H1 (cell line): ENCODE results near the gene CWC27. TPM values are rescaled to one million over a fixed set of nuclear protein-coding genes. Genes with fewer than 3 reads are reported as not detected.

Experiments used
- BRCA1 ChIP-seq: IDR thresholded peaks from 2 replicates; pipeline ENCODE4 v1.6.1; 2012; ENCODE audit warnings: low read depth, low read length, improper control_type of control experiment
- CHD1 ChIP-seq: IDR thresholded peaks from 2 replicates; pipeline ENCODE4 v1.6.1; 2012; ENCODE audit warnings: low read depth, low read length, improper control_type of control experiment
- GTF2F1 ChIP-seq: IDR thresholded peaks from 2 replicates; pipeline ENCODE4 v1.6.1; 2012; ENCODE audit warnings: low read depth, low read length, improper control_type of control experiment, borderline replicate concordance
- JUND ChIP-seq: IDR thresholded peaks from 2 replicates; pipeline ENCODE4 v1.6.1; 2011; ENCODE audit warnings: mild to moderate bottlenecking, improper control_type of control experiment, low read length
- KDM4A ChIP-seq: IDR thresholded peaks from one replicate; pipeline ENCODE4 v1.7.1; 2012; ENCODE audit warnings: low read depth, mild to moderate bottlenecking, moderate library complexity, low read length, inconsistent platforms; ENCODE audit not compliant: severe bottlenecking
- NRF1 ChIP-seq: IDR thresholded peaks from 2 replicates; pipeline ENCODE4 v1.6.1; 2011; ENCODE audit warnings: mild to moderate bottlenecking, low read depth, low read length, improper control_type of control experiment
- RFX5 ChIP-seq: IDR thresholded peaks from 2 replicates; pipeline ENCODE4 v1.6.1; 2011; ENCODE audit warnings: low read depth, low read length, improper control_type of control experiment, borderline replicate concordance
- RXRA ChIP-seq: IDR thresholded peaks from 2 replicates; pipeline ENCODE4 v1.6.1; 2011; ENCODE audit warnings: low read depth, mild to moderate bottlenecking, low read length, moderate library complexity; ENCODE audit not compliant: insufficient read depth
- USF2 ChIP-seq: IDR thresholded peaks from 2 replicates; pipeline ENCODE4 v1.6.1; 2011; ENCODE audit warnings: low read length, improper control_type of control experiment
- YY1 ChIP-seq: IDR thresholded peaks from 2 replicates; pipeline ENCODE4 v1.6.1; 2011; ENCODE audit warnings: low read depth, mild to moderate bottlenecking, low read length
- polyA plus RNA-seq, 7 experiments: library from polyadenylated mRNA; depleted of rRNA in 3 of 7; stranded (reverse) in 5 of 7; unstranded in 2 of 7; fragments of >200 nt in 5 of 7; fragments of 200-250 nt in 2 of 7; gene quantifications; 1 replicate in 5 of 7; 2 replicates in 1 of 7; 4 replicates in 1 of 7; pipeline versions ENCODE4 v1.2.1 to v1.2.3, GENCODE V29; 2011 to 2013; ENCODE audit warnings: missing spikeins in 2 of 7, mixed read lengths in 2 of 7
- total RNA-seq: library from RNA; stranded (reverse); fragmentation: NEBNext Ultra II Directional; extraction: Animal tissue kit (Norgen Biotek cat#: 25700); gene quantifications from 2 replicates; pipeline ENCODE4 v1.2.1, GENCODE V29; 2021

Gene CWC27
- total and polyA plus RNA-seq, 2 of the 8 experiments (the other 6 are each of a cell fraction or from before 2014, with no cell fraction given), result 24.9 to 43.4 TPM

- no peak for TF ChIP-seq JUND
- TF ChIP-seq RXRA, result no peak
- no peak for TF ChIP-seq USF2
- no peak for TF ChIP-seq NRF1
- TF ChIP-seq YY1, result no peak
- no peak for TF ChIP-seq CHD1
- TF ChIP-seq KDM4A, result no peak
- no peak for TF ChIP-seq GTF2F1
- TF ChIP-seq RFX5, result no peak
- no peak for TF ChIP-seq BRCA1
Measured at GRCh38 chr5:64794053-64794770, 25.5 kb downstream of the CWC27 start (continued).
